ENCODE measurements around the gene ZNF503. TPM values are rescaled to one million over a fixed set of nuclear protein-coding genes. Genes with fewer than 3 reads are reported as not detected.

Gene ZNF503
- total and polyA plus RNA-seq, 10 of the 15 experiments (the other 5 are each of a cell fraction or from before 2014, with no cell fraction given): 0.05 to 1.1 (median 0.11) TPM; not detected in 1

DNA sequence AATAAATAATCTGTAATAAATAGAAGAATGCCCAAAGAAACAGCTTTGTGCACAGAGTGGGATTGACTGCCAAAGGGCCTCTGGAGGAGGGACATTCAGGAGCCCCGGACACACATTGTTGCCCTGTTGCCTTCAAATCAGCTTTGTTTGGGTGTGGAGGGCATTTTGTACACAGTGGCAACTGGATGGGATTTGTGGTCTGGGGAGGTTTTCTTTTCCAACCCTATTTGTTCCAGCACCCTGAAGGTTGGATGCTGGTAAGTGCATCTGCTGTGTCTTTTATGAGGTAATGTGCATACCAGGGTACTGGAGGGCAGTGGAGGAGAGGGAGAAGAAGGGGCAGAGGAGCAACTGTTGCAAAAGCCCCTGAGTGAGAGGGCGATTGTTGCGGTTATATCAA, 36.1 kb upstream of the ZNF503 start:
- no peaks in the 10 kb centered on the region for H3K27me3 ChIP-seq (replicated peaks in 1 of 2; ENCODE audit: control insufficient read depth in 2 of 2, insufficient read depth in 2 of 2, low read length in 1 of 2)
- H2AFZ ChIP-seq (ENCODE audit: control insufficient read depth, low read depth, low read length): no peak overlapping the region
- FAIRE-seq: no peak
- in situ Hi-C loops (cut with MboI) (no loop called here), intact Hi-C loops (cut with micrococcal nuclease; ENCODE audit: unreplicated experiment) (no loop called here)
- no peaks in the 10 kb centered on the region for H3K79me2 ChIP-seq (ENCODE audit: control insufficient read depth, insufficient read depth, low read length)
- H4K20me1 ChIP-seq (ENCODE audit: control insufficient read depth, insufficient read depth): no peaks in the 10 kb centered on the region
- WGBS (ENCODE audit: insufficient coverage, insufficient replicate concordance, low lambda C conversion rate, missing lambda C conversion rate): 40% methylated on average over 3 of the region's 3 CpGs
- no peak overlapping the region for H3K27ac ChIP-seq (ENCODE audit: control insufficient read depth, insufficient read depth)
- ChIA-PET SMC1A (ENCODE audit: uncharacterized antibody, unreplicated experiment) (interaction anchor here (0.8 kb wide), 1 partner anchor 50 kb away, joined by 3 read pairs; no protein-coding TSS in a partner anchor), CTCF (no interaction called here), POLR2A (no interaction called here), RAD21 (ENCODE audit: unreplicated experiment) (no interaction called here)
- no peaks in the 10 kb centered on the region for H3K36me3 ChIP-seq (ENCODE audit: control insufficient read depth in 2 of 2, insufficient read depth in 2 of 2, low read length in 1 of 2)
- BruUV-seq (replicated peaks): no TSS peak
- H3K4me2 ChIP-seq (ENCODE audit: control insufficient read depth, insufficient read depth): no peak overlapping the region
- no peak overlapping the region for H3K4me3 ChIP-seq
- ATAC-seq: no peak
- DNase-seq (ENCODE audit: low read depth, low spot score): no peak
- no peak for TF ChIP-seq CREB1 (IDR thresholded peaks at IDR 0.05; ENCODE audit: low read depth)
- no peak for TF ChIP-seq NR2C2 (IDR thresholded peaks at IDR 0.05; ENCODE audit: borderline replicate concordance, control insufficient read depth, insufficient read length, low read depth)
- TF ChIP-seq WRNIP1 (IDR thresholded peaks at IDR 0.05; ENCODE audit: borderline replicate concordance, low read depth, low read length): no peak
- TF ChIP-seq KAT2A (conservative IDR thresholded peaks at IDR 0.05; ENCODE audit: control insufficient read depth, low read depth, low read length): no peak
- TF ChIP-seq SIN3A (IDR thresholded peaks at IDR 0.05; ENCODE audit: low read depth, low read length): no peak
- no peak for TF ChIP-seq ZNF622 (IDR thresholded peaks at IDR 0.05)
- TF ChIP-seq, protein P1, sequence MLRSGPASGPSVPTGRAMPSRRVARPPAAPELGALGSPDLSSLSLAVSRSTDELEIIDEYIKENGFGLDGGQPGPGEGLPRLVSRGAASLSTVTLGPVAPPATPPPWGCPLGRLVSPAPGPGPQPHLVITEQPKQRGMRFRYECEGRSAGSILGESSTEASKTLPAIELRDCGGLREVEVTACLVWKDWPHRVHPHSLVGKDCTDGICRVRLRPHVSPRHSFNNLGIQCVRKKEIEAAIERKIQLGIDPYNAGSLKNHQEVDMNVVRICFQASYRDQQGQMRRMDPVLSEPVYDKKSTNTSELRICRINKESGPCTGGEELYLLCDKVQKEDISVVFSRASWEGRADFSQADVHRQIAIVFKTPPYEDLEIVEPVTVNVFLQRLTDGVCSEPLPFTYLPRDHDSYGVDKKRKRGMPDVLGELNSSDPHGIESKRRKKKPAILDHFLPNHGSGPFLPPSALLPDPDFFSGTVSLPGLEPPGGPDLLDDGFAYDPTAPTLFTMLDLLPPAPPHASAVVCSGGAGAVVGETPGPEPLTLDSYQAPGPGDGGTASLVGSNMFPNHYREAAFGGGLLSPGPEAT (IDR thresholded peaks at IDR 0.05; ENCODE audit: low read depth): no peak
- no peak for TF ChIP-seq YBX1 (IDR thresholded peaks at IDR 0.05)
- no peak for TF ChIP-seq CREM (IDR thresholded peaks at IDR 0.05; ENCODE audit: low read depth)
- no peak for TF ChIP-seq EGR1 (IDR thresholded peaks at IDR 0.05; ENCODE audit: borderline replicate concordance in 1 of 2, low read depth in 2 of 2, low read length in 2 of 2)
- no peak for TF ChIP-seq POLR2AphosphoS5 (IDR thresholded peaks at IDR 0.05; ENCODE audit: low read length)
- no peak for TF ChIP-seq TAF1 (IDR thresholded peaks at IDR 0.05; ENCODE audit: borderline replicate concordance, low read depth, low read length)
- no peak for TF ChIP-seq YY1 (IDR thresholded peaks at IDR 0.05; ENCODE audit: low read depth, low read length)
- TF ChIP-seq CBX5 (IDR thresholded peaks at IDR 0.05; ENCODE audit: low read depth): no peak
- TF ChIP-seq NFIC (IDR thresholded peaks at IDR 0.05; ENCODE audit: low read depth, low read length): no peak
- TF ChIP-seq, protein P2, sequence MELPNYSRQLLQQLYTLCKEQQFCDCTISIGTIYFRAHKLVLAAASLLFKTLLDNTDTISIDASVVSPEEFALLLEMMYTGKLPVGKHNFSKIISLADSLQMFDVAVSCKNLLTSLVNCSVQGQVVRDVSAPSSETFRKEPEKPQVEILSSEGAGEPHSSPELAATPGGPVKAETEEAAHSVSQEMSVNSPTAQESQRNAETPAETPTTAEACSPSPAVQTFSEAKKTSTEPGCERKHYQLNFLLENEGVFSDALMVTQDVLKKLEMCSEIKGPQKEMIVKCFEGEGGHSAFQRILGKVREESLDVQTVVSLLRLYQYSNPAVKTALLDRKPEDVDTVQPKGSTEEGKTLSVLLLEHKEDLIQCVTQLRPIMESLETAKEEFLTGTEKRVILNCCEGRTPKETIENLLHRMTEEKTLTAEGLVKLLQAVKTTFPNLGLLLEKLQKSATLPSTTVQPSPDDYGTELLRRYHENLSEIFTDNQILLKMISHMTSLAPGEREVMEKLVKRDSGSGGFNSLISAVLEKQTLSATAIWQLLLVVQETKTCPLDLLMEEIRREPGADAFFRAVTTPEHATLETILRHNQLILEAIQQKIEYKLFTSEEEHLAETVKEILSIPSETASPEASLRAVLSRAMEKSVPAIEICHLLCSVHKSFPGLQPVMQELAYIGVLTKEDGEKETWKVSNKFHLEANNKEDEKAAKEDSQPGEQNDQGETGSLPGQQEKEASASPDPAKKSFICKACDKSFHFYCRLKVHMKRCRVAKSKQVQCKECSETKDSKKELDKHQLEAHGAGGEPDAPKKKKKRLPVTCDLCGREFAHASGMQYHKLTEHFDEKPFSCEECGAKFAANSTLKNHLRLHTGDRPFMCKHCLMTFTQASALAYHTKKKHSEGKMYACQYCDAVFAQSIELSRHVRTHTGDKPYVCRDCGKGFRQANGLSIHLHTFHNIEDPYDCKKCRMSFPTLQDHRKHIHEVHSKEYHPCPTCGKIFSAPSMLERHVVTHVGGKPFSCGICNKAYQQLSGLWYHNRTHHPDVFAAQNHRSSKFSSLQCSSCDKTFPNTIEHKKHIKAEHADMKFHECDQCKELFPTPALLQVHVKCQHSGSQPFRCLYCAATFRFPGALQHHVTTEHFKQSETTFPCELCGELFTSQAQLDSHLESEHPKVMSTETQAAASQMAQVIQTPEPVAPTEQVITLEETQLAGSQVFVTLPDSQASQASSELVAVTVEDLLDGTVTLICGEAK (IDR thresholded peaks at IDR 0.05; ENCODE audit: borderline replicate concordance): no peak
- no peaks in the 10 kb centered on the region for H3K9me3 ChIP-seq (replicated peaks; ENCODE audit: control insufficient read depth, insufficient read depth, low read length)
- no peak overlapping the region for H3K9ac ChIP-seq (ENCODE audit: control insufficient read depth, insufficient read depth, low read length)
- H3K4me1 ChIP-seq (ENCODE audit: control insufficient read depth, insufficient read depth, low read length): no peaks in the 10 kb centered on the region

Measured in GM12878 (cell line).